HFFc6 (cell line): ENCODE results near the gene NATD1. TPM values are rescaled to one million over a fixed set of nuclear protein-coding genes. Genes with fewer than 3 reads are reported as not detected.

Source experiments
- DNase-seq: peaks from one replicate; pipeline ENCODE4 v3.0.0-alpha.2; 2018
- H3K27ac Mint-ChIP-seq: 2 replicates; pipeline ENCODE4 v1.8.0; 2020; ENCODE audit warnings: mild to moderate bottlenecking, mixed read lengths
- H3K27me3 Mint-ChIP-seq: 2 replicates; pipeline ENCODE4 v1.8.0; 2021; ENCODE audit warnings: mild to moderate bottlenecking, moderate library complexity, mixed read lengths; ENCODE audit not compliant: insufficient read depth
- H3K36me3 Mint-ChIP-seq: 2 replicates; pipeline ENCODE4 v1.8.0; 2021; ENCODE audit warnings: low read depth, mixed read lengths
- H3K4me1 Mint-ChIP-seq: 2 replicates; pipeline ENCODE4 v1.8.0; 2020; ENCODE audit warnings: low read depth, mixed read lengths
- H3K4me3 Mint-ChIP-seq: 2 replicates; pipeline ENCODE4 v1.8.0; 2020; ENCODE audit warnings: mild to moderate bottlenecking, moderate library complexity, mixed read lengths
- H3K9me3 Mint-ChIP-seq: 2 replicates; pipeline ENCODE4 v1.8.0; 2020; ENCODE audit warnings: mild to moderate bottlenecking, mixed read lengths
- total RNA-seq, 6 experiments: library from RNA; stranded (reverse); fragmentation: NEBNext Ultra II Directional; extraction: Animal tissue kit (Norgen Biotek cat#: 25700); gene quantifications; 2 replicates in 1 of 6; 3 replicates in 5 of 6; pipeline ENCODE4 v1.2.3, GENCODE V29; 2021
- TF ChIP-seq, protein P1 (sequence below): fragments of 200-600 bp; sonication (generic); IDR thresholded peaks from 2 replicates; pipeline ENCODE4 v1.5.0; 2021; ENCODE audit warnings: antibody characterized with exemption, mild to moderate bottlenecking

Gene NATD1
- total RNA-seq, 6 experiments from 2014 or later = 3.7 to 7.9 (median 4.1) TPM

DNA sequence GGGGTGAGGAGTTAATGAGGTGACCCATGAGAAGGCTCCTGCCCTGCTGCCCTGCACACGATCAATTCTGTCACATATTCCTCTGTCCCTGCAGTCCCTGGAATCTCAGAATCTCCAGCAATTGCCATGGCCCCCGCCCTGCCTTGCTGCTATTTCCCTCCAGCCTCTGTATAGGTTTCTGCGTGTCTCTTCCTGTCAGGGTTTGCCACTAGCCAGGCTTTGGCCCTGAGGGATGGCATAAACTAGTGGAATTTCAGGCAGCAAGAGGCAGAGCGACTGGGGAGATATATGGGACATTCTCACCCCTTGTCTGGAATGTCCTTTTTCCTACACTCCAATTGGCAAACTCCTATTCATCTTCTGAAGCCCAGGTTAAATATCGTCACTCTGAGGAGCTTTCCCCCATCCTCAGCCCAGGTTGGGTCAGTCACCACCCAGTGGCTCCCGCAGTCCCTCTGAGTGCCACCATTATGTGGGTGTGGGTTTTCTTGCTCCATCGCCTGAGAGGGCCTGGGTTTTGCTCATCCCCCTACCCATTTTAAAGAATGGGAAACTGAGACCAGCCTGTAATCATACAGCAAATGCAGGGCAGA lies 15.5 kb upstream of the NATD1 start:
- no peak for DNase-seq
- Mint-ChIP-seq H3K27ac (no peak overlapping the region), H3K36me3 (no peaks in the 10 kb centered on the region), H3K9me3 (no peaks in the 10 kb centered on the region), H3K4me1 (peaks cover 16% of the 10 kb centered on the region), H3K27me3 (peaks cover 10% of the 10 kb centered on the region), H3K4me3 (no peak overlapping the region)
- TF ChIP-seq, protein P1, sequence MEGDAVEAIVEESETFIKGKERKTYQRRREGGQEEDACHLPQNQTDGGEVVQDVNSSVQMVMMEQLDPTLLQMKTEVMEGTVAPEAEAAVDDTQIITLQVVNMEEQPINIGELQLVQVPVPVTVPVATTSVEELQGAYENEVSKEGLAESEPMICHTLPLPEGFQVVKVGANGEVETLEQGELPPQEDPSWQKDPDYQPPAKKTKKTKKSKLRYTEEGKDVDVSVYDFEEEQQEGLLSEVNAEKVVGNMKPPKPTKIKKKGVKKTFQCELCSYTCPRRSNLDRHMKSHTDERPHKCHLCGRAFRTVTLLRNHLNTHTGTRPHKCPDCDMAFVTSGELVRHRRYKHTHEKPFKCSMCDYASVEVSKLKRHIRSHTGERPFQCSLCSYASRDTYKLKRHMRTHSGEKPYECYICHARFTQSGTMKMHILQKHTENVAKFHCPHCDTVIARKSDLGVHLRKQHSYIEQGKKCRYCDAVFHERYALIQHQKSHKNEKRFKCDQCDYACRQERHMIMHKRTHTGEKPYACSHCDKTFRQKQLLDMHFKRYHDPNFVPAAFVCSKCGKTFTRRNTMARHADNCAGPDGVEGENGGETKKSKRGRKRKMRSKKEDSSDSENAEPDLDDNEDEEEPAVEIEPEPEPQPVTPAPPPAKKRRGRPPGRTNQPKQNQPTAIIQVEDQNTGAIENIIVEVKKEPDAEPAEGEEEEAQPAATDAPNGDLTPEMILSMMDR = no peak

DNA sequence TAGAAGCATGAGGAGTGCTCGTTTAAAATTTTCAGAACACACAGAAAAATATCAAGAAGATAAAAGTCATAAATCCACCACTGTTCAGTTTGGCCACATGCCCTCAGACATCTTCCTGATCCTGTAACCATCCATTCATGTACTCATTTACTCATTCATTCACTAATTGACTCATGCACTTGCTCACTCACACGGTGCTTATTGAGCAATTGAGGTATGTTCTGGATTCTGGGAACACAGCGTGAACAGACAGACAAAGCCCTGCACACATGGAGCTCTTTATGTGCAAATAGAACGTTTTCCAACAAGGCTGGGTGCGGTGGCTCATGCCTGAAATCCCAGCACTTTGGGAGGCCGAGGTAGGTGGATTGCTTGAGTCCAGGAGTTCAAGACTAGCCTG lies 10.2 kb upstream of the NATD1 start:
- TF ChIP-seq, protein P1 = no peak
- Mint-ChIP-seq H3K9me3 (no peaks in the 10 kb centered on the region), H3K27me3 (peaks cover 10% of the 10 kb centered on the region; the same call in 1 of the 2 replicates), H3K36me3 (no peaks in the 10 kb centered on the region), H3K4me3 (no peak overlapping the region), H3K4me1 (peaks cover 8% of the 10 kb centered on the region), H3K27ac (no peak overlapping the region)
- DNase-seq = no peak

DNA sequence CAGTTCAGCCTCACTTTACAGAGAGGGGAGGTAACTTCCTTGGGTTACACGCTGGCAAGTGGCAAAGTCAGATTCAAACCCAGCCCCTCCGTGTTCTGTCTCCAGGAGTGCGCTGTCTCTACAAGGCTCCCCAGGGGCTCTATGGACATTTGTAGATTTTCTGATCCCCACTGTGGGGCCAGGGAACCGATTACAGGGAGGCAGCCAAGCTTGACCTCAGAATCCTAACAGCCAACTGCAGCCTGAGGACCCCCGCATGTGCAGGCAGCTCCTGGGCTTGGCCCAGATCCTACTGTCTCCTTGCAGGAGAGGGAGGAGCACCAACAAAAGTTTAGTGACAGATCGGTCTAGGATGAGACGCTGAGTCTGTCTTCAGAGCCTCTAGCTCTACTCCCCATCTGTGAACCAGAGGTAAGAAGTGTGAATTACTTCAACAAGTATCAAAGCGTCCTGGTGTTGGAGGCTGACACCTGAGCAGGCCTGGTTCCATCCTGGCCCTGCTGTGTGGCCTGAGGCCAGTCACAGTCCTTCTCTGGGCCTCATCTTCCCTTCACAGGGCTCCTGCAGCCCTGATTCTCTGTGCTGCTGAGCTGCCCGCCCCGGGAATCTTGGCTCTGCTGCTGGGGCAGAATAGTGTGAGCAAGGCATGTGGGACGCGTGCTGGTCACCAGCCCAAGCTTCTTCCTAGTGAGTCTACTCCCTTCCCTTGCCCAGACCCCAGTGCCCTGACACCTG lies 9.2 kb upstream of the NATD1 start:
- Mint-ChIP-seq H3K27ac (no peak overlapping the region; the same call in 1 of the 2 replicates), H3K9me3 (no peaks in the 10 kb centered on the region), H3K4me1 (peaks cover 13% of the 10 kb centered on the region), H3K27me3 (peaks cover 10% of the 10 kb centered on the region; the same call in 1 of the 2 replicates), H3K36me3 (no peaks in the 10 kb centered on the region), H3K4me3 (no peak overlapping the region)
- TF ChIP-seq, protein P1 = no peak
- no peak for DNase-seq

DNA sequence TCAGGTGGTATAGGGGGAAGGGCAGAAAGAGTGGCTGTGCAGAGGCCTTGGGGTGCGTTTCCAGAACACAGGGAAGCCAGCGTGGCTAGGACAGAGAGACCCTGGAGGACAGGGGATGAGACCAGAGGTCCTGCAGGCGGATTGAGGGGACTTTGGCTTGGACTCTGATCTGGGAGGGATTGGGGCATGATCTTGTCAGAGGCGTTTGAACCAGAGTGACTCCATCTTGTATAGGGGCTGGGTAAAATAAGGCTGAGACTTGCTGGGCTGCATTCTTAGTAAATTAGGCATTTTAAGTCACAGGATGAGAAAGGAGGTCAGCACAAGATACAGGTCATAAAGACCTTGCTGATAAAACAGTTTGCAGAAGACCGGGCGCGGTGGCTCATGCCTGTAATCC lies 5.4 kb upstream of the NATD1 start:
- Mint-ChIP-seq H3K4me3 (no peak overlapping the region), H3K36me3 (no peaks in the 10 kb centered on the region), H3K4me1 (peaks cover 13% of the 10 kb centered on the region), H3K27ac (no peak overlapping the region), H3K9me3 (no peaks in the 10 kb centered on the region), H3K27me3 (no peaks in the 10 kb centered on the region)
- no peak for DNase-seq
- TF ChIP-seq, protein P1 = no peak

DNA sequence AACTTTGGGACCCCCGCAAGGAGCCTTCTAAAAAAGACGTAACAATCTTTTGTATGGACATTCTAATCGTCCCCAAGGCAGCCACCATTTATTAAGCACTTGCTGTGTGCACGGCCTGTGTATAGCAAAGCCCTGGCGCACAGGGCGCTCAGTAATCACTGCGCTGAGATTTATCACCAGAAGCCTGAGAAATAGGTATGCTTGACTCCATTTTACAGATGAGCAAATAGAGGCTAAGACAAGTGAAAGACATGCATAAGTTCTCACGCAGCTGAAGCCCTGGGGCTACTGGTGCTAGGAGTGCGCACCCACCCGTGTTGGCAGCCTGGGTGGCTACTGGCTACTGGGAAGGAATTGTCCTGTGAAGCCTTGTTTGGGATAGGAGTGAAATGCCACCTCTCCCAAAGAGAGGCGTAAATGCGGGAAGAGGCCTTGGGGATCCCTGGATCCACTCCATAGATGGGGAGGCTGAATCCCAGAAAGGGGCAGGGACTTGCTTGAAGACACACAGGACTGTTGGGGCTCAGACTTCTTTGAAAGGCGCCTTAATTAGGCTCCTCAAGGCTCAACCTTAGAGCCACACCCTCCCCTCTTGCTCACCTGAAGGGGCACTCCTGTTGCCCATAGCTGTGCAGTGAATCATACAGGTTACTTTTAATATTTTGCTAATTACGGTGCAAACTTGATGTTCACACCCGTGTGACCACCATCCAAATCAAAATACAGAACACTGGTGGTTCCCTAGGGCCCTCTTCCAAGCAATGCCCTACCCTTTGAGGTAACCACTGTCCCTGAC lies 634 bp upstream of the NATD1 start:
- no peaks in the 10 kb centered on the region; the same call in 1 of the 2 replicates for H3K27me3 Mint-ChIP-seq
- H3K36me3 Mint-ChIP-seq = no peaks in the 10 kb centered on the region
- peak overlapping the region; percentile 86 for H3K4me3 Mint-ChIP-seq
- no peak overlapping the region for H3K27ac Mint-ChIP-seq
- TF ChIP-seq, protein P1 = no peak
- DNase-seq = no peak
- H3K4me1 Mint-ChIP-seq = peaks cover 23% of the 10 kb centered on the region
- H3K9me3 Mint-ChIP-seq = no peaks in the 10 kb centered on the region
